ENCODE results near the gene TBCK.

The TBCK gene

GRCh38 chr4:106201373-106201772 is 114.6 kb downstream of the TBCK start:
- H3K4me2 ChIP-seq (ENCODE audit: low read depth, low read length), result no peak overlapping the region
- no peak overlapping the region for H3K9ac ChIP-seq (ENCODE audit: low read length)
- H2AFZ ChIP-seq (ENCODE audit: low read length), result no peak overlapping the region
- no peak overlapping the region for H3K27ac ChIP-seq (ENCODE audit: low read length)
- DNase-seq, result peak; percentile 24
- no peaks in the 10 kb centered on the region for H4K20me1 ChIP-seq (ENCODE audit: insufficient read depth, low read length)
- no peaks in the 10 kb centered on the region for H3K27me3 ChIP-seq (replicated peaks; ENCODE audit: insufficient read depth, low read length)
- H3K9me2 ChIP-seq (replicated peaks; ENCODE audit: insufficient read depth, low read length), result no peaks in the 10 kb centered on the region
- H3K79me2 ChIP-seq (ENCODE audit: low read length), result no peaks in the 10 kb centered on the region
- H3K4me3 ChIP-seq (ENCODE audit: low read length), result no peak overlapping the region
- no peak for TF ChIP-seq EZH2 (optimal IDR thresholded peaks at IDR 0.05; ENCODE audit: low read depth, low read length)
- TF ChIP-seq CTCF (IDR thresholded peaks at IDR 0.05; ENCODE audit: low read length), result peak; percentile 60
- no peaks in the 10 kb centered on the region for H3K36me3 ChIP-seq (replicated peaks; ENCODE audit: insufficient read depth, low read length)
- H3F3A ChIP-seq (ENCODE audit: insufficient read depth, low read length), result no peaks in the 10 kb centered on the region
- no peaks in the 10 kb centered on the region for H3K9me3 ChIP-seq (replicated peaks; ENCODE audit: insufficient read depth, low read length)
- no peaks in the 10 kb centered on the region for H3K4me1 ChIP-seq (ENCODE audit: low read length)

- H3F3A ChIP-seq (ENCODE audit: insufficient read depth, low read length), result no peaks in the 10 kb centered on the region
- TF ChIP-seq EZH2phosphoT487 (IDR thresholded peaks at IDR 0.05; ENCODE audit: low read length), result no peak
- TF ChIP-seq EZH2 (optimal IDR thresholded peaks at IDR 0.05; ENCODE audit: low read depth, low read length), result no peak
- no peak for TF ChIP-seq CTCF (IDR thresholded peaks at IDR 0.05; ENCODE audit: low read length)
Observed at GRCh38 chr4:106195435-106195950, 120.5 kb downstream of the TBCK start.

GRCh38 chr4:106194801-106195200 is 121.2 kb downstream of the TBCK start:
- no peak for TF ChIP-seq CTCF (IDR thresholded peaks at IDR 0.05; ENCODE audit: low read length)

More at GRCh38 chr4:106195435-106195950, 120.5 kb downstream of the TBCK start:
- Histone ChIP-seq H3K4me1 (ENCODE audit: low read length) (no peaks in the 10 kb centered on the region), H3K36me3 (replicated peaks; ENCODE audit: insufficient read depth, low read length) (no peaks in the 10 kb centered on the region), H3K27me3 (replicated peaks; ENCODE audit: insufficient read depth, low read length) (no peaks in the 10 kb centered on the region), H3K79me2 (ENCODE audit: low read length) (no peaks in the 10 kb centered on the region), H3K4me3 (ENCODE audit: low read length) (no peak overlapping the region), H3K9me3 (replicated peaks; ENCODE audit: insufficient read depth, low read length) (no peaks in the 10 kb centered on the region), H4K20me1 (ENCODE audit: insufficient read depth, low read length) (no peaks in the 10 kb centered on the region), H3K9ac (ENCODE audit: low read length) (no peak overlapping the region), H3K4me2 (ENCODE audit: low read depth, low read length) (no peak overlapping the region), H3K9me2 (replicated peaks; ENCODE audit: insufficient read depth, low read length) (no peaks in the 10 kb centered on the region), H3K27ac (ENCODE audit: low read length) (no peak overlapping the region), H2AFZ (ENCODE audit: low read length) (no peak overlapping the region)
- no peak for DNase-seq

More at GRCh38 chr4:106194801-106195200, 121.2 kb downstream of the TBCK start:
- H3K9ac ChIP-seq (ENCODE audit: low read length), result no peak overlapping the region
- H2AFZ ChIP-seq (ENCODE audit: low read length), result no peak overlapping the region
- no peaks in the 10 kb centered on the region for H3K4me1 ChIP-seq (ENCODE audit: low read length)
- H4K20me1 ChIP-seq (ENCODE audit: insufficient read depth, low read length), result no peaks in the 10 kb centered on the region
- no peak overlapping the region for H3K4me3 ChIP-seq (ENCODE audit: low read length)
- no peaks in the 10 kb centered on the region for H3K9me3 ChIP-seq (replicated peaks; ENCODE audit: insufficient read depth, low read length)
- no peaks in the 10 kb centered on the region for H3K27me3 ChIP-seq (replicated peaks; ENCODE audit: insufficient read depth, low read length)
- H3K36me3 ChIP-seq (replicated peaks; ENCODE audit: insufficient read depth, low read length), result no peaks in the 10 kb centered on the region
- H3K4me2 ChIP-seq (ENCODE audit: low read depth, low read length), result no peak overlapping the region
- H3F3A ChIP-seq (ENCODE audit: insufficient read depth, low read length), result no peaks in the 10 kb centered on the region
- DNase-seq, result no peak
- no peaks in the 10 kb centered on the region for H3K9me2 ChIP-seq (replicated peaks; ENCODE audit: insufficient read depth, low read length)
- no peaks in the 10 kb centered on the region for H3K79me2 ChIP-seq (ENCODE audit: low read length)
- H3K27ac ChIP-seq (ENCODE audit: low read length), result no peak overlapping the region

Data from MM.1S (cell line).